Suprapubic skin (tissue), 4 donors: ENCODE results near the gene PIGP.

Experiments used
- CTCF ChIP-seq, 2 donors: fragments of 200-600 bp in 1 of 2; fragments of 450-650 bp in 1 of 2; sonication (generic) in 1 of 2; IDR thresholded peaks; one replicate each; pipeline ENCODE4 v1.5.1; 2016 to 2019; ENCODE audit warnings: antibody characterized with exemption in 2 of 2, mild to moderate bottlenecking in 1 of 2, moderate library complexity in 1 of 2
- EP300 ChIP-seq: sonication (generic); formaldehyde crosslinking; IDR thresholded peaks from one replicate; pipeline ENCODE4 v1.6.1; 2017; ENCODE audit warnings: antibody characterized with exemption
- POLR2A ChIP-seq, 2 donors: fragments of 450-650 bp; IDR thresholded peaks; one replicate each; pipeline ENCODE4 v1.6.1; 2017; ENCODE audit warnings: antibody characterized with exemption in 2 of 2, mild to moderate bottlenecking in 2 of 2, moderate library complexity in 2 of 2
- POLR2AphosphoS5 ChIP-seq, 3 donors: sonication (generic); formaldehyde crosslinking; IDR thresholded peaks; one replicate each; pipeline ENCODE4 v1.6.1; 2017; ENCODE audit warnings: antibody characterized with exemption in 3 of 3

GRCh38 chr21:37100316-37100715, 27.4 kb upstream of the PIGP start:
- TF ChIP-seq CTCF (IDR thresholded peaks at IDR 0.05) (no peak), POLR2A (IDR thresholded peaks at IDR 0.05) (no peak), EP300 (no peak), POLR2AphosphoS5 (IDR thresholded peaks at IDR 0.05) (no peak)
